GM13977 (cell line): Measurements from ENCODE around the gene NDUFAF2.
"Not testable (repeated sequence)": the region's sequence is repeated elsewhere in the genome, so short reads cannot be mapped to it uniquely, and the experiment has no call there.

Experiments
- DNase-seq: peaks from one replicate; pipeline ENCODE4 v3.0.0; 2012; ENCODE audit warnings: low spot score
- CTCF ChIP-seq: IDR thresholded peaks from 2 replicates; pipeline ENCODE4 v1.5.1; 2012; ENCODE audit warnings: mild to moderate bottlenecking, control low read depth; ENCODE audit not compliant: insufficient read depth; ENCODE audit errors: extremely low read depth, missing control alignments
- in situ Hi-C: fragments of 300-500 bp; cut with MboI; formaldehyde crosslinking; loops from one replicate; pipeline ENCODE4 v1.12.0; 2022; ENCODE audit warnings: low sequenced_read_pairs, low pct_unique_long_range_greater_than_20kb, mixed read lengths, inconsistent platforms; ENCODE audit not compliant: unreplicated experiment

The NDUFAF2 gene

DNA sequence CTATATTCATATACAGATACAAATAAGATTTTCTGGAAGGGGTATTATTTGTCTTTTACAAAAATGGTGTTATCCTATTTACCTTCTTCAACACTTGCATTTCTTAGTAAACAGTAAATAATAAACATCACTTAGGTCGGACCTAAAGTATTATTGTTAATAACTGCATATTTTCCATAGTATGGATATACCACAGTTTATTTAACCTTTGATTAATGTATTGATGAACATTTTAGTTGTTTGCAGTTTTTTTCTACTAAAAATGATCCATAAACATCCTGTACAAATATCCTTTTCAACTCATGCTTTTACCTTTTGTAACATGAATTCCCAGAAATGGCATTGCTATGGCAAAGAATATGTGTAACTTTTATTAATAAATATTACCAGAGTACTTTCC, 83.4 kb downstream of the NDUFAF2 start:
- in situ Hi-C loops = no loop called here
- no peak for DNase-seq
- TF ChIP-seq CTCF = no peak

DNA sequence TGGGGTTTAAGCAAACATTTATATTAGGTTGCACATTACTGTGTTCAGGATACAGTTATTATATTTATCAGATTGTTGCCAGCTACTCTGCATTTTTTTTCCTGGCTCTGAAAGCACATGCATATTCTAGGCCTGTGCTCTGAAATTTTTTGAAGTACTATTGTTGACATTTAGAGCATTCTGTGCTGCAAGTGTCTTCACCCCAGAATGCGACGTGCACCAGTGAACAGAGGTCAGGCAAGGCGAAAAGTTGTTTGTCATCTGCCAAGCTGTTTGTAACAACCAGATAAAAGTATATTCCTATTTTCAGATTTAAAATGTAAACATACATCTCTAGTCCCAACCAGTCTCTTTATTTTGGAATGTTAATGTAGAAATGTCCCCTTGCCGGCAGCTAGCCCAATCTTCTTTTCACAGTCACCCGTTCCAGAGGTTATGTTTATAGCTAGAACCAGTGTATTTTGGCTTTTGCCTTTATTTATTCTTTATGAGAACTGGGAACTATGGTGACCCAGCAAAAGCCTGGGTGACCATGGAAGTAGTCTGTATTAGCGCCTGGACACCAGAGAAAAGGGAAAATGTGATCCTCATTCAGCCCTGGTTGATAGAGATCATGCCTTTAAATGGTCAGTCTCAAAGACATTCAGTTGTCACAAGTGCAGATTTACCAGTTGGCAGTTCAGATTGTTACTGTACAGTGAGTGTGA, 84.6 kb downstream of the NDUFAF2 start:
- in situ Hi-C loops = no loop called here
- TF ChIP-seq CTCF = no peak
- DNase-seq = no peak

DNA sequence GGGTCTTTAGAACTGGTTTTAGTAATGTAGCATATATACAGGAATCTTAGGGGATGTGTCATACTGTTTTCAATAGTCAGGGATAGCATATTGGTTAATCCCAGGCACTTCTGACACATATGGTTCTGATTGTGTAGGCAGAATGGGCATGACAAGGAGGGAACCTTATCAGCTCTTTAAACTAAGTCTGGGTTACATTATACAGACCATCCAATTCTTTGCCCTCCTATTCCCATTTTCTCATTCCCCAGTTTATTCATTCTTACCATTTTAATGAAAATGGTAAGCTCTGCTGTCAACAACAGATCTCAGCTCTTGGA, 85.1 kb downstream of the NDUFAF2 start:
- in situ Hi-C loops = no loop called here
- no peak for TF ChIP-seq CTCF
- DNase-seq = no peak

DNA sequence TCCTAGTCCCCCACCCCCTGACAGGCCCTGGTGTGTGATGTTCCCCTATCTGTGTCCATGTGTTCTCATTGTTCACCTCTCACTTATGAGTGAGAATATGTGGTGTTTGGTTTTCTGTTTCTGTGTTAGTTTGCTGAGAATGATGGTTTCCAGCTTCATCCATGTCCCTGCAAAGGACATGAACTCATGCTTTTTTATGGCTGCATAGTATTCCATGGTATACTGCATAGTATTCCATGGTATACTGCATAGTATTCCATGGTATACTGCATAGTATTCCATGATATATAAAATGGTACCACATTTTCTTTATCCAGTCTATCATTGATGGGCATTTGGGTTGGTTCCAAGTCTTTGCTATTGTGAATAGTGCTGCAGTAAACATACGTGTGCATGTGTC, 86.3 kb downstream of the NDUFAF2 start:
- in situ Hi-C loops = not testable (repeated sequence)

DNA sequence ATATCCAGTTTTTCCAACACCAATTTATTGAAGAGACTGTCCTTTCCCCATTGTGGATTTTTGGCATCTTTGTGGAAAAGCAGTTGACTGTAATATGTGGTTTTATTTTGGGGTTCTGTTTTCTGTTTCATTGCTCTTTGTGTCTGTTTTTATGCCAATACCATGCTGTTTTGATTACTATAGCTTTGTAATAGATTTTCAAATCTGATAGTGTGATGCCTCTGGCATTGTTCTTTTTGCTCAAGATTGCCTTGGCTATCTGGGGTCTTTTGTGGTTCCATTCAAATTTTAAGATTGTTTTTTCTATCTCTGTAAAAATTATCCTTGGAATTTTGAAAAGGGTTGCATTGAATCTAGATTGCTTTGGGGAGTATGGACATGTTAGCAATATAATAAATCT, 99.5 kb downstream of the NDUFAF2 start:
- in situ Hi-C loops = no loop called here
- no peak for DNase-seq
- no peak for TF ChIP-seq CTCF

More for the DNA sequence above, 86.3 kb downstream of the NDUFAF2 start:
- DNase-seq = not testable (repeated sequence)

GRCh38 chr5:61047346-61047745, 102.3 kb downstream of the NDUFAF2 start:
- no peak for DNase-seq
- in situ Hi-C loops = no loop called here
- TF ChIP-seq CTCF = no peak

- in situ Hi-C loops = no loop called here
Measured at GRCh38 chr5:61048534-61048933, 103.5 kb downstream of the NDUFAF2 start.

More at GRCh38 chr5:61048534-61048933, 103.5 kb downstream of the NDUFAF2 start:
- DNase-seq = no peak
- TF ChIP-seq CTCF = no peak
